GM12864 (cell line): ENCODE results near the gene UFC1.

ENCODE experiments used
- DNase-seq: peaks from one replicate; pipeline ENCODE4 v3.0.0-alpha.2; 2011; ENCODE audit warnings: low read depth
- H3K4me3 ChIP-seq: 2 replicates; pipeline ENCODE4 v1.5.1; 2011; ENCODE audit warnings: mild to moderate bottlenecking, low read depth, low read length, control low read depth
- CTCF ChIP-seq: IDR thresholded peaks from 2 replicates; pipeline ENCODE4 v1.5.1; 2011; ENCODE audit warnings: low read depth, mild to moderate bottlenecking, moderate library complexity, low read length, control low read depth, inconsistent platforms; ENCODE audit errors: missing control alignments

Gene UFC1

GRCh38 chr1:161198194-161198896, 44.6 kb downstream of the UFC1 start:
- no peak for DNase-seq
- TF ChIP-seq CTCF = no peak
- H3K4me3 ChIP-seq = no peak overlapping the region

GRCh38 chr1:161198897-161199431, 45.2 kb downstream of the UFC1 start, which contains the start of gene ADAMTS4:
Gene ADAMTS4 (minus strand): TSS chr1:161199054. CDS start chr1:161198627, 427 bp downstream.
- no peak within 1 kb of the TSS for H3K4me3 ChIP-seq
- no peak for DNase-seq
- TF ChIP-seq CTCF = no peak

- H3K4me3 ChIP-seq = no peak overlapping the region
- no peak for TF ChIP-seq CTCF
- DNase-seq = no peak
Measured at GRCh38 chr1:161199506-161200139, 45.8 kb downstream of the UFC1 start.

- H3K4me3 ChIP-seq = no peak overlapping the region
- no peak for DNase-seq
- no peak for TF ChIP-seq CTCF
Measured at GRCh38 chr1:161200421-161200991, 46.7 kb downstream of the UFC1 start.

GRCh38 chr1:161200992-161201835, 47.4 kb downstream of the UFC1 start:
- peak overlapping the region; percentile 78 for H3K4me3 ChIP-seq
- no peak for TF ChIP-seq CTCF
- DNase-seq = no peak

- H3K4me3 ChIP-seq = peak within 1 kb of the TSS; percentile 78
- peak; percentile 98 for DNase-seq
- TF ChIP-seq CTCF = peak; percentile 30
Measured at GRCh38 chr1:161201836-161202712, 48.3 kb downstream of the UFC1 start, which contains the start of gene NDUFS2. Gene NDUFS2 (plus strand): TSS chr1:161202367. CDS start chr1:161202386, 19 bp downstream.
